Measurements from ENCODE around the gene ZBP1.
A peak's percentile ranks its signal among the peaks of the same experiment; 100 is the strongest.

ZBP1 gene

GRCh38 chr20:57653910-57654309, 33.7 kb upstream of the ZBP1 start:
- no peak for DNase-seq (ENCODE audit: low spot score)

GRCh38 chr20:57653546-57653900, 33.3 kb upstream of the ZBP1 start:
- TF ChIP-seq CTCF (IDR thresholded peaks at IDR 0.05), result no peak
- H3K4me3 ChIP-seq, result no peak overlapping the region
- peak; percentile 70 for DNase-seq (ENCODE audit: low spot score)
- no peak overlapping the region for H3K27ac ChIP-seq

More at GRCh38 chr20:57653910-57654309, 33.7 kb upstream of the ZBP1 start:
- no peak overlapping the region for H3K27ac ChIP-seq
- no peak overlapping the region for H3K4me3 ChIP-seq
- no peak for TF ChIP-seq CTCF (IDR thresholded peaks at IDR 0.05)

- Histone ChIP-seq H3K4me3 (no peak overlapping the region), H3K27ac (no peak overlapping the region)
- DNase-seq (ENCODE audit: low spot score), result peak; percentile 66
- TF ChIP-seq CTCF (IDR thresholded peaks at IDR 0.05), result no peak
Measured at GRCh38 chr20:57652606-57653545, 32.6 kb upstream of the ZBP1 start.

GRCh38 chr20:57651881-57652605, 31.8 kb upstream of the ZBP1 start:
- TF ChIP-seq CTCF (IDR thresholded peaks at IDR 0.05), result no peak
- H3K4me3 ChIP-seq, result no peak overlapping the region
- no peak overlapping the region for H3K27ac ChIP-seq
- peak; percentile 68 for DNase-seq (ENCODE audit: low spot score)

GRCh38 chr20:57650756-57651483, 30.7 kb upstream of the ZBP1 start:
- Histone ChIP-seq H3K4me3 (no peak overlapping the region), H3K27ac (no peak overlapping the region)
- no peak for DNase-seq (ENCODE audit: low spot score)
- no peak for TF ChIP-seq CTCF (IDR thresholded peaks at IDR 0.05)

GRCh38 chr20:57650266-57650665, 30.0 kb upstream of the ZBP1 start:
- no peak for TF ChIP-seq CTCF (IDR thresholded peaks at IDR 0.05)
- DNase-seq (ENCODE audit: low spot score), result peak; percentile 41
- H3K4me3 ChIP-seq, result no peak overlapping the region
- H3K27ac ChIP-seq, result no peak overlapping the region

All from coronary artery (tissue), 2 donors.